GM12878 (cell line): ENCODE results near the gene STT3B. TPM values are rescaled to one million over a fixed set of nuclear protein-coding genes. Genes with fewer than 3 reads are reported as not detected.

Experiments used
- ATAC-seq: fragments of 200-7000 bp; cut with Tn5 transposase; 3 replicates; pipeline ENCODE4 v1.9.1; 2020; ENCODE audit warnings: mild to moderate bottlenecking, moderate library complexity
- BruUV-seq: library from RNA; stranded (reverse); fragments of 400-500 nt; replicated peaks from 2 replicates; lab custom pipeline; 2021; lab: Mats Ljungman, UMichigan
- CTCF ChIA-PET: fragments of 300-600 bp; sonication (Branson Sonifier 250); formaldehyde crosslinking; extraction: SDS; loops from one replicate; lab custom pipeline; 2021; ENCODE audit warnings: inconsistent platforms; lab: Yijun Ruan, JAX
- POLR2A ChIA-PET: fragments of 350-600 bp; formaldehyde crosslinking; extraction: SDS; loops from one replicate; lab custom pipeline; 2021; ENCODE audit warnings: inconsistent platforms; lab: Charles Lee
- RAD21 ChIA-PET: fragments of 300-600 bp; sonication (Branson Sonifier 250); formaldehyde crosslinking; loops from one replicate; lab custom pipeline; 2023; ENCODE audit warnings: antibody characterized with exemption; ENCODE audit not compliant: unreplicated experiment; lab: Charles Lee
- SMC1A ChIA-PET: fragments of 300-600 bp; sonication (Branson Sonifier 250); formaldehyde crosslinking; loops from one replicate; lab custom pipeline; 2023; ENCODE audit not compliant: unreplicated experiment, uncharacterized antibody; lab: Charles Lee
- DNase-seq: peaks from one replicate; pipeline ENCODE4 v3.0.0-alpha.2; 2011; ENCODE audit warnings: low read depth, low spot score
- FAIRE-seq: peaks from 3 replicates; lab custom pipeline; 2011; peaks lifted over from hg19 to GRCh38; lab: Jason Lieb, UNC
- H2AFZ ChIP-seq: 2 replicates; pipeline ENCODE4 v1.6.0; 2011; ENCODE audit warnings: low read depth, low read length, control low read depth; ENCODE audit not compliant: control insufficient read depth
- H3K27ac ChIP-seq: 2 replicates; pipeline ENCODE4 v1.5.1; 2011; ENCODE audit warnings: control low read depth; ENCODE audit not compliant: control insufficient read depth, insufficient read depth
- H3K27me3 ChIP-seq, 2 experiments: replicated peaks in 1 of 2; 2 replicates each; pipeline versions ENCODE4 v1.6.0 to v1.6.1; 2011; ENCODE audit warnings: low read length in 1 of 2; ENCODE audit not compliant: control insufficient read depth in 2 of 2, insufficient read depth in 2 of 2
- H3K36me3 ChIP-seq, 2 experiments: 2 replicates each; pipeline ENCODE4 v1.5.1; 2011; ENCODE audit warnings: low read length in 1 of 2; ENCODE audit not compliant: control insufficient read depth in 2 of 2, insufficient read depth in 2 of 2
- H3K4me1 ChIP-seq: 2 replicates; pipeline ENCODE4 v1.6.1; 2011; ENCODE audit warnings: mild to moderate bottlenecking, low read length, moderate library complexity, mixed read lengths; ENCODE audit not compliant: control insufficient read depth, insufficient read depth
- H3K4me2 ChIP-seq: 2 replicates; pipeline ENCODE4 v1.6.0; 2011; ENCODE audit warnings: control low read depth; ENCODE audit not compliant: control insufficient read depth, insufficient read depth
- H3K4me3 ChIP-seq: fragments of 200-600 bp; sonication (generic); 2 replicates; pipeline ENCODE4 v1.5.1; 2016
- H3K79me2 ChIP-seq: 2 replicates; pipeline ENCODE4 v1.6.0; 2011; ENCODE audit warnings: low read length; ENCODE audit not compliant: control insufficient read depth, insufficient read depth
- H3K9ac ChIP-seq: 2 replicates; pipeline ENCODE4 v1.8.0; 2011; ENCODE audit warnings: low read length, control low read depth, mixed read lengths; ENCODE audit not compliant: control insufficient read depth, insufficient read depth
- H3K9me3 ChIP-seq: replicated peaks from 3 replicates; pipeline ENCODE4 v1.5.1; 2011; ENCODE audit warnings: mild to moderate bottlenecking, low read length; ENCODE audit not compliant: control insufficient read depth, insufficient read depth
- H4K20me1 ChIP-seq: 2 replicates; pipeline ENCODE4 v1.6.0; 2011; ENCODE audit not compliant: control insufficient read depth, insufficient read depth
- CBX5 ChIP-seq: sonication (generic); IDR thresholded peaks from 2 replicates; pipeline ENCODE4 v1.6.1; 2016; ENCODE audit warnings: low read depth, moderate library complexity, mild to moderate bottlenecking, inconsistent platforms
- ESRRA ChIP-seq: IDR thresholded peaks from 2 replicates; pipeline ENCODE4 v1.6.1; 2012; ENCODE audit warnings: mild to moderate bottlenecking, low read length, improper control_type of control experiment
- FOXM1 ChIP-seq: IDR thresholded peaks from 2 replicates; pipeline ENCODE4 v1.6.1; 2012; ENCODE audit warnings: low read depth, mild to moderate bottlenecking, inconsistent platforms, low read length, moderate library complexity
- MEF2A ChIP-seq: IDR thresholded peaks from 2 replicates; pipeline ENCODE4 v1.6.1; 2011; ENCODE audit warnings: low read depth, mild to moderate bottlenecking, low read length, moderate library complexity; ENCODE audit not compliant: insufficient read depth
- NR2C1 ChIP-seq: fragments of 450-650 bp; IDR thresholded peaks from 2 replicates; pipeline ENCODE4 v1.6.1; 2017; ENCODE audit warnings: antibody characterized with exemption, mild to moderate bottlenecking, moderate library complexity
- POLR2AphosphoS5 ChIP-seq: IDR thresholded peaks from 2 replicates; pipeline ENCODE4 v1.6.1; 2011; ENCODE audit warnings: mild to moderate bottlenecking, low read length, inconsistent platforms
- SMAD5 ChIP-seq: IDR thresholded peaks from 2 replicates; pipeline ENCODE4 v1.6.1; 2016; ENCODE audit warnings: antibody characterized with exemption, low read depth
- YBX1 ChIP-seq: fragments of 450-650 bp; IDR thresholded peaks from 2 replicates; pipeline ENCODE4 v1.6.1; 2016; ENCODE audit warnings: antibody characterized with exemption
- ZBED1 ChIP-seq: IDR thresholded peaks from 2 replicates; pipeline ENCODE4 v1.6.1; 2016; ENCODE audit warnings: borderline replicate concordance
- WGBS: methylation state at CpG from one replicate; pipeline ENCODE4 v1.1.6; 2016; ENCODE audit warnings: low lambda C conversion rate; ENCODE audit not compliant: insufficient replicate concordance, insufficient coverage; ENCODE audit errors: missing lambda C conversion rate; 5-methylcytosine and 5-hydroxymethylcytosine counted together
- in situ Hi-C: fragments of 300-500 bp; cut with MboI; formaldehyde crosslinking; loops from 9 replicates; pipeline ENCODE4 v1.14.3; 2018; ENCODE audit warnings: mixed read lengths
- intact Hi-C: fragments of 100-400 bp; cut with micrococcal nuclease; formaldehyde crosslinking; loops from one replicate; pipeline ENCODE4 v1.14.2; 2022; ENCODE audit not compliant: unreplicated experiment
- polyA plus RNA-seq, 11 experiments: library from polyadenylated mRNA; depleted of rRNA in 4 of 11; unstranded in 6 of 11; stranded (reverse) in 5 of 11; fragments of >200 nt; fragmentation: Nextera tagmentation in 4 of 11; fragmentation: Illumina TruSeq in 1 of 11; extraction: Ambion mirVana in 4 of 11; extraction: Trizol in 1 of 11; gene quantifications; 1 replicate in 1 of 11; 2 replicates in 10 of 11; pipeline versions ENCODE4 v1.2.1 to v1.2.3, GENCODE V29; 2011 to 2016; ENCODE audit warnings: inconsistent platforms in 2 of 11, missing spikeins in 2 of 11, low read depth in 1 of 11
- total RNA-seq, 4 experiments: library from RNA; depleted of rRNA in 3 of 4; stranded (reverse); fragments of >200 nt in 3 of 4; fragmentation: Illumina TruSeq in 1 of 4; extraction: Trizol in 1 of 4; gene quantifications; 2 replicates each; pipeline versions ENCODE4 v1.2.1 to v1.2.3, GENCODE V29; 2013 to 2021
- TF ChIP-seq, protein P1 (sequence below): IDR thresholded peaks from 2 replicates; pipeline ENCODE4 v1.6.1; 2011; ENCODE audit warnings: mild to moderate bottlenecking, low read depth, low read length, moderate library complexity; ENCODE audit not compliant: insufficient replicate concordance
- TF ChIP-seq, protein P2 (sequence below): fragments of 450-650 bp; IDR thresholded peaks from 2 replicates; pipeline ENCODE4 v1.6.1; 2017; ENCODE audit warnings: mild to moderate bottlenecking, low read depth, inconsistent platforms; ENCODE audit not compliant: poor library complexity, severe bottlenecking
- TF ChIP-seq, protein P3 (sequence below): fragments of 450-650 bp; formaldehyde crosslinking; IDR thresholded peaks from 2 replicates; pipeline ENCODE4 v1.4.0; 2020; ENCODE audit warnings: mild to moderate bottlenecking, moderate library complexity

STT3B gene
- total and polyA plus RNA-seq, 10 of the 15 experiments (the other 5 are each of a cell fraction or from before 2014, with no cell fraction given), result 19.9 to 208 (median 79.6) TPM

DNA sequence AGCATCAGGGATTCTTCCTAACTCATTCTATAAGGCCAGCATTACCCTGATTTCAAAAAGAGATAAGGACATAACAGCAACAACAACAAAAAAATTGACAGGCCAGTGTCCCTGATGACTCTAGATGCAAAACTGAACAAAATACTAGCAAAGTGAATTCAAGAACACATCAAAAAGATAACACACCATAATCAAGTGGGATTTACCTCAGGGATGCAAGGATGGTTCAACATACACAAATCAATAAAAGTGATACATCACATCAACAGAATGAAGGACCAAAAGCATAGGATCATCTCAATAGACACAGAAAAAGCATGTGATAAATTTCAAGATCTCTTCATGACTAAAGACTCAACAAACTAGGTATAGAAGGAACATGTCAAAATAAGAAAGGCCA, 119.6 kb downstream of the STT3B start:
- Histone ChIP-seq H3K9ac (no peak overlapping the region), H3K27ac (no peak overlapping the region), H3K4me1 (no peaks in the 10 kb centered on the region), H2AFZ (no peak overlapping the region), H3K9me3 (peaks cover 20% of the 10 kb centered on the region), H3K4me3 (no peak overlapping the region), H3K4me2 (no peak overlapping the region), H3K79me2 (no peaks in the 10 kb centered on the region), H3K36me3 (no peaks in the 10 kb centered on the region), H4K20me1 (no peaks in the 10 kb centered on the region), H3K27me3 (no peaks in the 10 kb centered on the region)
- no TSS peak for BruUV-seq
- in situ Hi-C loops, result no loop called here
- ChIA-PET POLR2A (no interaction called here), SMC1A (no interaction called here), CTCF (interaction anchor here (1.0 kb wide), 1 partner anchor 120 kb away, joined by 3 read pairs; no protein-coding TSS in a partner anchor), RAD21 (no interaction called here)
- DNase-seq (no peak), ATAC-seq (no peak), FAIRE-seq (no peak)
- TF ChIP-seq CBX5 (0 out of 2 replicates have a peak, but pooled peaks have one; percentile 21), SMAD5 (no peak)
- TF ChIP-seq, protein P1, sequence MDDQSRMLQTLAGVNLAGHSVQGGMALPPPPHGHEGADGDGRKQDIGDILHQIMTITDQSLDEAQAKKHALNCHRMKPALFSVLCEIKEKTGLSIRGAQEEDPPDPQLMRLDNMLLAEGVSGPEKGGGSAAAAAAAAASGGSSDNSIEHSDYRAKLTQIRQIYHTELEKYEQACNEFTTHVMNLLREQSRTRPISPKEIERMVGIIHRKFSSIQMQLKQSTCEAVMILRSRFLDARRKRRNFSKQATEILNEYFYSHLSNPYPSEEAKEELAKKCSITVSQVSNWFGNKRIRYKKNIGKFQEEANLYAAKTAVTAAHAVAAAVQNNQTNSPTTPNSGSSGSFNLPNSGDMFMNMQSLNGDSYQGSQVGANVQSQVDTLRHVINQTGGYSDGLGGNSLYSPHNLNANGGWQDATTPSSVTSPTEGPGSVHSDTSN, result no peak
- intact Hi-C loops, result no loop called here

DNA sequence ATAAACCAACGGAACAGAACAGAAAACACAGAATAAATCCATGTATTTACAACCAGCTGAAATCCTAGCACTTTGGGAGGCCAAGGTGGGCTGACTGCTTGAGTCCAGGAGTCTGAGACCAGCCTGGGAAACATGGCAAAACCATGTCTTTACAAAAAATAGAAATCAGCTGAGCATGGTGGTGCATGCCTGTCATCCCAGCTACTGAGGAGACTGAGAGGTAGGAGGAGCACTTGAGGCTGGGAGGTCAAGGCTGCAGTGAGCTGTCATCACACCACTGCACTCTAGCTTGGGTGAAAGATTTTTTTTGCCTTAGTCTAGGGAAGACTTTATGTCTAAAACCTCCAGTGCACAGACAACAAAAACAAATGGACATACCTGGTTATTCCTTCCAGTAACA, 120.7 kb downstream of the STT3B start:
- H2AFZ ChIP-seq, result no peak overlapping the region
- H3K27me3 ChIP-seq, result no peaks in the 10 kb centered on the region
- BruUV-seq, result no TSS peak
- ATAC-seq, result no peak; the same call in 2 of the 3 replicates
- no peaks in the 10 kb centered on the region for H3K4me1 ChIP-seq
- in situ Hi-C loops (no loop called here), intact Hi-C loops (no loop called here)
- no peak for FAIRE-seq
- H3K36me3 ChIP-seq, result no peaks in the 10 kb centered on the region
- 95% methylated on average over 1 of the region's 1 CpG for WGBS
- no peak overlapping the region for H3K4me2 ChIP-seq
- SMC1A ChIA-PET, result no interaction called here
- H3K79me2 ChIP-seq, result no peaks in the 10 kb centered on the region
- H3K27ac ChIP-seq, result no peak overlapping the region
- no peak overlapping the region for H3K9ac ChIP-seq
- no peak overlapping the region for H3K4me3 ChIP-seq
- no peak for DNase-seq
- POLR2A ChIA-PET, result no interaction called here
- peaks cover 9% of the 10 kb centered on the region for H3K9me3 ChIP-seq
- RAD21 ChIA-PET, result no interaction called here
- no peaks in the 10 kb centered on the region for H4K20me1 ChIP-seq
- CTCF ChIA-PET, result interaction anchor here (0.6 kb wide), 1 partner anchor 17 kb away, joined by 3 read pairs; no protein-coding TSS in a partner anchor
- TF ChIP-seq POLR2AphosphoS5, result no peak
- TF ChIP-seq ZBED1, result no peak
- no peak for TF ChIP-seq ESRRA
- no peak for TF ChIP-seq NR2C1
- TF ChIP-seq, protein P2, sequence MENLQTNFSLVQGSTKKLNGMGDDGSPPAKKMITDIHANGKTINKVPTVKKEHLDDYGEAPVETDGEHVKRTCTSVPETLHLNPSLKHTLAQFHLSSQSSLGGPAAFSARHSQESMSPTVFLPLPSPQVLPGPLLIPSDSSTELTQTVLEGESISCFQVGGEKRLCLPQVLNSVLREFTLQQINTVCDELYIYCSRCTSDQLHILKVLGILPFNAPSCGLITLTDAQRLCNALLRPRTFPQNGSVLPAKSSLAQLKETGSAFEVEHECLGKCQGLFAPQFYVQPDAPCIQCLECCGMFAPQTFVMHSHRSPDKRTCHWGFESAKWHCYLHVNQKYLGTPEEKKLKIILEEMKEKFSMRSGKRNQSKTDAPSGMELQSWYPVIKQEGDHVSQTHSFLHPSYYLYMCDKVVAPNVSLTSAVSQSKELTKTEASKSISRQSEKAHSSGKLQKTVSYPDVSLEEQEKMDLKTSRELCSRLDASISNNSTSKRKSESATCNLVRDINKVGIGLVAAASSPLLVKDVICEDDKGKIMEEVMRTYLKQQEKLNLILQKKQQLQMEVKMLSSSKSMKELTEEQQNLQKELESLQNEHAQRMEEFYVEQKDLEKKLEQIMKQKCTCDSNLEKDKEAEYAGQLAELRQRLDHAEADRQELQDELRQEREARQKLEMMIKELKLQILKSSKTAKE, result no peak
- no peak for TF ChIP-seq FOXM1
- TF ChIP-seq YBX1, result no peak
- TF ChIP-seq, protein P3, sequence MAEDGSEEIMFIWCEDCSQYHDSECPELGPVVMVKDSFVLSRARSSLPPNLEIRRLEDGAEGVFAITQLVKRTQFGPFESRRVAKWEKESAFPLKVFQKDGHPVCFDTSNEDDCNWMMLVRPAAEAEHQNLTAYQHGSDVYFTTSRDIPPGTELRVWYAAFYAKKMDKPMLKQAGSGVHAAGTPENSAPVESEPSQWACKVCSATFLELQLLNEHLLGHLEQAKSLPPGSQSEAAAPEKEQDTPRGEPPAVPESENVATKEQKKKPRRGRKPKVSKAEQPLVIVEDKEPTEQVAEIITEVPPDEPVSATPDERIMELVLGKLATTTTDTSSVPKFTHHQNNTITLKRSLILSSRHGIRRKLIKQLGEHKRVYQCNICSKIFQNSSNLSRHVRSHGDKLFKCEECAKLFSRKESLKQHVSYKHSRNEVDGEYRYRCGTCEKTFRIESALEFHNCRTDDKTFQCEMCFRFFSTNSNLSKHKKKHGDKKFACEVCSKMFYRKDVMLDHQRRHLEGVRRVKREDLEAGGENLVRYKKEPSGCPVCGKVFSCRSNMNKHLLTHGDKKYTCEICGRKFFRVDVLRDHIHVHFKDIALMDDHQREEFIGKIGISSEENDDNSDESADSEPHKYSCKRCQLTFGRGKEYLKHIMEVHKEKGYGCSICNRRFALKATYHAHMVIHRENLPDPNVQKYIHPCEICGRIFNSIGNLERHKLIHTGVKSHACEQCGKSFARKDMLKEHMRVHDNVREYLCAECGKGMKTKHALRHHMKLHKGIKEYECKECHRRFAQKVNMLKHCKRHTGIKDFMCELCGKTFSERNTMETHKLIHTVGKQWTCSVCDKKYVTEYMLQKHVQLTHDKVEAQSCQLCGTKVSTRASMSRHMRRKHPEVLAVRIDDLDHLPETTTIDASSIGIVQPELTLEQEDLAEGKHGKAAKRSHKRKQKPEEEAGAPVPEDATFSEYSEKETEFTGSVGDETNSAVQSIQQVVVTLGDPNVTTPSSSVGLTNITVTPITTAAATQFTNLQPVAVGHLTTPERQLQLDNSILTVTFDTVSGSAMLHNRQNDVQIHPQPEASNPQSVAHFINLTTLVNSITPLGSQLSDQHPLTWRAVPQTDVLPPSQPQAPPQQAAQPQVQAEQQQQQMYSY (CRISPR knock-in tag), result no peak
- TF ChIP-seq MEF2A, result no peak
